T-helper 1 cell treated with Interleukin-12 subunit alpha and Interleukin-12 subunit beta and Interleukin-4 antibody, amounts not matched to agents 30 μg/mL and 1 μg/mL, for 36 hours (primary cell): ENCODE data around the gene CDK8.
"Not testable (repeated sequence)": the region's sequence is repeated elsewhere in the genome, so short reads cannot be mapped to it uniquely, and the experiment has no call there.

ENCODE experiments used
- H3K27ac Mint-ChIP-seq: one replicate; pipeline ENCODE4 v1.8.0; 2021; ENCODE audit warnings: mild to moderate bottlenecking, mixed read lengths
- H3K27me3 Mint-ChIP-seq: one replicate; pipeline ENCODE4 v1.8.0; 2021; ENCODE audit warnings: low read depth, mixed read lengths
- H3K36me3 Mint-ChIP-seq: one replicate; pipeline ENCODE4 v1.8.0; 2021; ENCODE audit warnings: low read depth, mixed read lengths
- H3K4me1 Mint-ChIP-seq: one replicate; pipeline ENCODE4 v1.8.0; 2021; ENCODE audit warnings: low read depth, mixed read lengths
- H3K4me3 Mint-ChIP-seq: one replicate; pipeline ENCODE4 v1.8.0; 2021; ENCODE audit warnings: mild to moderate bottlenecking, moderate library complexity, mixed read lengths
- H3K9me3 Mint-ChIP-seq: one replicate; pipeline ENCODE4 v1.8.0; 2021; ENCODE audit warnings: mixed read lengths

Gene CDK8

GRCh38 chr13:26266311-26266710 is 12.4 kb downstream of the CDK8 start:
- Mint-ChIP-seq H3K27ac (no peak overlapping the region), H3K27me3 (no peaks in the 10 kb centered on the region), H3K36me3 (no peaks in the 10 kb centered on the region), H3K4me3 (no peak overlapping the region), H3K9me3 (no peaks in the 10 kb centered on the region), H3K4me1 (no peaks in the 10 kb centered on the region)

- Mint-ChIP-seq H3K9me3 (no peaks in the 10 kb centered on the region), H3K4me3 (no peak overlapping the region), H3K27ac (no peak overlapping the region), H3K27me3 (no peaks in the 10 kb centered on the region), H3K4me1 (no peaks in the 10 kb centered on the region), H3K36me3 (no peaks in the 10 kb centered on the region)
These were observed 16.8 kb downstream of the CDK8 start for GRCh38 chr13:26270707-26271106.

- H3K9me3 Mint-ChIP-seq = no peaks in the 10 kb centered on the region
- H3K4me1 Mint-ChIP-seq = no peaks in the 10 kb centered on the region
- H3K27ac Mint-ChIP-seq = no peak overlapping the region
- H3K4me3 Mint-ChIP-seq = no peak overlapping the region
- H3K36me3 Mint-ChIP-seq = no peaks in the 10 kb centered on the region
- H3K27me3 Mint-ChIP-seq = no peaks in the 10 kb centered on the region
These were observed 18.7 kb downstream of the CDK8 start for GRCh38 chr13:26272621-26273020.

GRCh38 chr13:26280295-26280694 is 26.4 kb downstream of the CDK8 start:
- Mint-ChIP-seq H3K4me3 (no peak overlapping the region), H3K27me3 (no peaks in the 10 kb centered on the region), H3K27ac (no peak overlapping the region), H3K4me1 (peaks cover 2% of the 10 kb centered on the region), H3K9me3 (peaks cover 8% of the 10 kb centered on the region), H3K36me3 (peaks cover 10% of the 10 kb centered on the region)

GRCh38 chr13:26280822-26281221 is 26.9 kb downstream of the CDK8 start:
- peaks cover 2% of the 10 kb centered on the region for H3K4me1 Mint-ChIP-seq
- peaks cover 10% of the 10 kb centered on the region for H3K36me3 Mint-ChIP-seq
- no peaks in the 10 kb centered on the region for H3K27me3 Mint-ChIP-seq
- H3K9me3 Mint-ChIP-seq = peaks cover 8% of the 10 kb centered on the region
- no peak overlapping the region for H3K27ac Mint-ChIP-seq
- no peak overlapping the region for H3K4me3 Mint-ChIP-seq

- H3K36me3 Mint-ChIP-seq, H3K9me3 Mint-ChIP-seq, H3K4me1 Mint-ChIP-seq: not testable (repeated sequence)
These were observed 32.0 kb downstream of the CDK8 start for GRCh38 chr13:26285911-26286310.

GRCh38 chr13:26288838-26289237 is 34.9 kb downstream of the CDK8 start:
- not testable (repeated sequence) for H3K27ac Mint-ChIP-seq, H3K4me3 Mint-ChIP-seq, H3K4me1 Mint-ChIP-seq, H3K9me3 Mint-ChIP-seq, H3K36me3 Mint-ChIP-seq, H3K27me3 Mint-ChIP-seq

More at GRCh38 chr13:26285911-26286310, 32.0 kb downstream of the CDK8 start:
- H3K4me3 Mint-ChIP-seq, H3K27me3 Mint-ChIP-seq, H3K27ac Mint-ChIP-seq: not testable (repeated sequence)

- Mint-ChIP-seq H3K36me3 (no peaks in the 10 kb centered on the region), H3K27ac (no peak overlapping the region), H3K4me1 (no peaks in the 10 kb centered on the region), H3K27me3 (no peaks in the 10 kb centered on the region), H3K4me3 (no peak overlapping the region), H3K9me3 (no peaks in the 10 kb centered on the region)
These were observed 41.9 kb downstream of the CDK8 start for GRCh38 chr13:26295812-26296211.

- peaks cover 1% of the 10 kb centered on the region for H3K4me1 Mint-ChIP-seq
- H3K4me3 Mint-ChIP-seq = no peak overlapping the region
- no peaks in the 10 kb centered on the region for H3K9me3 Mint-ChIP-seq
- no peak overlapping the region for H3K27ac Mint-ChIP-seq
- no peaks in the 10 kb centered on the region for H3K27me3 Mint-ChIP-seq
- H3K36me3 Mint-ChIP-seq = no peaks in the 10 kb centered on the region
These were observed 45.3 kb downstream of the CDK8 start for GRCh38 chr13:26299168-26299750.

GRCh38 chr13:26300140-26300539 is 46.2 kb downstream of the CDK8 start:
- H3K36me3 Mint-ChIP-seq = no peaks in the 10 kb centered on the region

GRCh38 chr13:26305676-26306075 is 51.7 kb downstream of the CDK8 start:
- Mint-ChIP-seq H3K36me3 (peaks cover 3% of the 10 kb centered on the region), H3K27ac (no peak overlapping the region), H3K4me3 (no peak overlapping the region), H3K9me3 (no peaks in the 10 kb centered on the region), H3K27me3 (no peaks in the 10 kb centered on the region), H3K4me1 (peaks cover 9% of the 10 kb centered on the region)

More at GRCh38 chr13:26300140-26300539, 46.2 kb downstream of the CDK8 start:
- H3K4me1 Mint-ChIP-seq = peaks cover 1% of the 10 kb centered on the region
- H3K9me3 Mint-ChIP-seq = no peaks in the 10 kb centered on the region
- H3K27me3 Mint-ChIP-seq = no peaks in the 10 kb centered on the region
- no peak overlapping the region for H3K4me3 Mint-ChIP-seq
- H3K27ac Mint-ChIP-seq = no peak overlapping the region

GRCh38 chr13:26307701-26308100 is 53.8 kb downstream of the CDK8 start:
- Mint-ChIP-seq H3K4me1 (peaks cover 9% of the 10 kb centered on the region), H3K27ac (no peak overlapping the region), H3K9me3 (peaks cover 4% of the 10 kb centered on the region), H3K36me3 (peaks cover 5% of the 10 kb centered on the region), H3K27me3 (no peaks in the 10 kb centered on the region), H3K4me3 (no peak overlapping the region)

GRCh38 chr13:26308250-26308649 is 54.3 kb downstream of the CDK8 start:
- Mint-ChIP-seq H3K4me3 (no peak overlapping the region), H3K27ac (no peak overlapping the region), H3K36me3 (peaks cover 10% of the 10 kb centered on the region), H3K27me3 (no peaks in the 10 kb centered on the region), H3K9me3 (peaks cover 4% of the 10 kb centered on the region), H3K4me1 (peaks cover 8% of the 10 kb centered on the region)

- no peak overlapping the region for H3K4me3 Mint-ChIP-seq
- no peaks in the 10 kb centered on the region for H3K27me3 Mint-ChIP-seq
- H3K36me3 Mint-ChIP-seq = peaks cover 10% of the 10 kb centered on the region
- peaks cover 4% of the 10 kb centered on the region for H3K9me3 Mint-ChIP-seq
- no peak overlapping the region for H3K27ac Mint-ChIP-seq
- peaks cover 8% of the 10 kb centered on the region for H3K4me1 Mint-ChIP-seq
These were observed 54.9 kb downstream of the CDK8 start for GRCh38 chr13:26308836-26309235.

GRCh38 chr13:26310003-26310402 is 56.1 kb downstream of the CDK8 start:
- Mint-ChIP-seq H3K27ac (no peak overlapping the region), H3K27me3 (no peaks in the 10 kb centered on the region), H3K4me1 (peaks cover 8% of the 10 kb centered on the region), H3K4me3 (no peak overlapping the region), H3K36me3 (peaks cover 10% of the 10 kb centered on the region), H3K9me3 (peaks cover 4% of the 10 kb centered on the region)

- Mint-ChIP-seq H3K9me3 (peaks cover 4% of the 10 kb centered on the region), H3K36me3 (peaks cover 10% of the 10 kb centered on the region), H3K27me3 (no peaks in the 10 kb centered on the region), H3K4me1 (peaks cover 8% of the 10 kb centered on the region), H3K4me3 (no peak overlapping the region), H3K27ac (no peak overlapping the region)
These were observed 56.5 kb downstream of the CDK8 start for GRCh38 chr13:26310470-26310869.
